Sigmoid colon (tissue), 7 donors: ENCODE measurements around the gene PTPRE. TPM values are rescaled to one million over a fixed set of nuclear protein-coding genes. Genes with fewer than 3 reads are reported as not detected.

Experiments used
- DNase-seq: peaks from one replicate; pipeline ENCODE4 v3.0.0-alpha.2; 2019
- H3K27ac ChIP-seq, 4 donors: fragments of 200-600 bp; sonication (generic); one replicate each; pipeline ENCODE4 v1.5.1; 2016 to 2019; ENCODE audit warnings: mild to moderate bottlenecking in 1 of 4
- H3K27me3 ChIP-seq, 3 donors: fragments of 200-600 bp; sonication (generic); one replicate each; pipeline ENCODE4 v1.5.1; 2019; ENCODE audit warnings: mild to moderate bottlenecking in 1 of 3
- H3K36me3 ChIP-seq, 4 donors: fragments of 200-600 bp; sonication (generic); one replicate each; pipeline ENCODE4 v1.5.1; 2016 to 2019
- H3K4me1 ChIP-seq, 4 donors: fragments of 200-600 bp; sonication (generic); one replicate each; pipeline ENCODE4 v1.5.1; 2017 to 2019
- H3K4me3 ChIP-seq, 4 donors: fragments of 200-600 bp; sonication (generic); one replicate each; pipeline ENCODE4 v1.5.1; 2017 to 2019; ENCODE audit warnings: mild to moderate bottlenecking in 2 of 4, moderate library complexity in 1 of 4
- H3K9me3 ChIP-seq, 4 donors: fragments of 200-600 bp in 3 of 4; sonication (generic) in 3 of 4; one replicate each; pipeline versions ENCODE4 v1.5.1 to v1.6.1; 2013 to 2019
- EP300 ChIP-seq, 4 donors: sonication (generic); formaldehyde crosslinking; IDR thresholded peaks; one replicate each; pipeline ENCODE4 v1.6.1; 2017; ENCODE audit warnings: antibody characterized with exemption in 4 of 4
- POLR2A ChIP-seq, 2 donors: fragments of 450-650 bp; IDR thresholded peaks; one replicate each; pipeline ENCODE4 v1.6.1; 2016; ENCODE audit warnings: antibody characterized with exemption in 2 of 2, mild to moderate bottlenecking in 2 of 2, moderate library complexity in 2 of 2
- POLR2AphosphoS5 ChIP-seq, 4 donors: sonication (generic); formaldehyde crosslinking; IDR thresholded peaks; one replicate each; pipeline ENCODE4 v1.6.1; 2017; ENCODE audit warnings: antibody characterized with exemption in 4 of 4
- WGBS, 2 donors: extraction: QIAGEN DNeasy Blood & Tissue Kit; methylation state at CpG; one replicate each; pipeline ENCODE4 v1.1.7; 2013; 5-methylcytosine and 5-hydroxymethylcytosine counted together
- intact Hi-C: fragments of 100-400 bp; cut with DNase I; formaldehyde crosslinking; loops from one replicate; pipeline ENCODE4 v1.15.1; 2023
- polyA plus RNA-seq, 3 donors: library from polyadenylated mRNA; stranded (reverse); fragments of 200-250 nt; gene quantifications; one replicate each; pipeline ENCODE4 v1.2.3, GENCODE V29; 2013
- total RNA-seq, 4 donors: library from RNA; depleted of rRNA; stranded (reverse); fragments of >200 nt; gene quantifications; one replicate each; pipeline ENCODE4 v1.1.0, GENCODE V29; 2016
- TF ChIP-seq, protein P1 (sequence below), 4 experiments: fragments of 450-650 bp in 3 of 4; fragments of 200-600 bp in 1 of 4; IDR thresholded peaks; one replicate each; pipeline ENCODE4 v1.5.1; 2016 to 2019; ENCODE audit warnings: antibody characterized with exemption in 4 of 4, mild to moderate bottlenecking in 3 of 4, moderate library complexity in 2 of 4
- donor health status: healthy with polysubstance abuse.
- donor health status: Bipolar disorder and iron deficiency.
- donor health status: healthy.

PTPRE gene
- total and polyA plus RNA-seq, 7 donors = 4.2 to 17.9 (median 11.9) TPM

DNA sequence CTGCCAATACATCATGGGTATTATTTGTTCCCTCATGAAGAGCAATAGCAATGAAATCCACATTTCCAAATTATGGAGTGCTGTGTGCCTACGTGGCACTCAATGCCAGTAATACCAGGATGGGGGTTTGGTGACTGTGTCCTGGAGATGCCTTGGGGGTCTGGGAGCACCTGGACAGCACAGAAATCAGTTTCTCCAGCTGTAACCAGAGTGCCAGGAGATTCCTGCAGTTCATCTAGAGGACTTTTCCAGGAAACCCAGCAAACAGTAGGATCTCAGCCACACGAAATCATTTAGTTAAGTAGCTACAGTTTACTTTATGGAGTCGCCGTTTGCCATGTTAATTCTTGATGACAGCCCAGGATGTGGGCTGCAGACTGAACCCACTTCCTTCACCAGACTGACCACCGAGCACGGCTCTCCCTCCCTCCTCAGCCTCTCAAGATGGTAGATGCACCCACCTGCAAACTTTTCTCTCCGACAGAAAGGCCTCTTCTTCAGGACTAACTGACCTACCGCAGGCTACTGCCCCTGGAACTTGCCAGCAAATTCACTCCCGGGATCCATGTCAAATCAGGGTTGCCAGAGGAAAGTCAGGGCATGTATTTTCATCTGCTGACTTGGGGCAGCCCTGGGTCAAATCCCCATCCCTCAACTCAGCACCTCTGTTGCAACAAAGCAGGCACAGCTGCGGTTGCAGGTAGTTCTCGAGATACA, 189.0 kb downstream of the PTPRE start:
- TF ChIP-seq, protein P1, sequence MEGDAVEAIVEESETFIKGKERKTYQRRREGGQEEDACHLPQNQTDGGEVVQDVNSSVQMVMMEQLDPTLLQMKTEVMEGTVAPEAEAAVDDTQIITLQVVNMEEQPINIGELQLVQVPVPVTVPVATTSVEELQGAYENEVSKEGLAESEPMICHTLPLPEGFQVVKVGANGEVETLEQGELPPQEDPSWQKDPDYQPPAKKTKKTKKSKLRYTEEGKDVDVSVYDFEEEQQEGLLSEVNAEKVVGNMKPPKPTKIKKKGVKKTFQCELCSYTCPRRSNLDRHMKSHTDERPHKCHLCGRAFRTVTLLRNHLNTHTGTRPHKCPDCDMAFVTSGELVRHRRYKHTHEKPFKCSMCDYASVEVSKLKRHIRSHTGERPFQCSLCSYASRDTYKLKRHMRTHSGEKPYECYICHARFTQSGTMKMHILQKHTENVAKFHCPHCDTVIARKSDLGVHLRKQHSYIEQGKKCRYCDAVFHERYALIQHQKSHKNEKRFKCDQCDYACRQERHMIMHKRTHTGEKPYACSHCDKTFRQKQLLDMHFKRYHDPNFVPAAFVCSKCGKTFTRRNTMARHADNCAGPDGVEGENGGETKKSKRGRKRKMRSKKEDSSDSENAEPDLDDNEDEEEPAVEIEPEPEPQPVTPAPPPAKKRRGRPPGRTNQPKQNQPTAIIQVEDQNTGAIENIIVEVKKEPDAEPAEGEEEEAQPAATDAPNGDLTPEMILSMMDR (IDR thresholded peaks at IDR 0.05) = no peak
- TF ChIP-seq POLR2AphosphoS5 (IDR thresholded peaks at IDR 0.05) (no peak), EP300 (IDR thresholded peaks at IDR 0.05) (no peak), POLR2A (IDR thresholded peaks at IDR 0.05) (no peak)
- intact Hi-C loops = no loop called here
- Histone ChIP-seq H3K27me3 (no peaks in the 10 kb centered on the region), H3K27ac (no peak overlapping the region), H3K4me3 (no peak overlapping the region), H3K36me3 (no peaks in the 10 kb centered on the region), H3K9me3 (no peaks in the 10 kb centered on the region), H3K4me1 (no peaks in the 10 kb centered on the region)
- DNase-seq = no peak
- WGBS, 2 donors = 70 to 80% methylated on average over 11 of the region's 11 CpGs

DNA sequence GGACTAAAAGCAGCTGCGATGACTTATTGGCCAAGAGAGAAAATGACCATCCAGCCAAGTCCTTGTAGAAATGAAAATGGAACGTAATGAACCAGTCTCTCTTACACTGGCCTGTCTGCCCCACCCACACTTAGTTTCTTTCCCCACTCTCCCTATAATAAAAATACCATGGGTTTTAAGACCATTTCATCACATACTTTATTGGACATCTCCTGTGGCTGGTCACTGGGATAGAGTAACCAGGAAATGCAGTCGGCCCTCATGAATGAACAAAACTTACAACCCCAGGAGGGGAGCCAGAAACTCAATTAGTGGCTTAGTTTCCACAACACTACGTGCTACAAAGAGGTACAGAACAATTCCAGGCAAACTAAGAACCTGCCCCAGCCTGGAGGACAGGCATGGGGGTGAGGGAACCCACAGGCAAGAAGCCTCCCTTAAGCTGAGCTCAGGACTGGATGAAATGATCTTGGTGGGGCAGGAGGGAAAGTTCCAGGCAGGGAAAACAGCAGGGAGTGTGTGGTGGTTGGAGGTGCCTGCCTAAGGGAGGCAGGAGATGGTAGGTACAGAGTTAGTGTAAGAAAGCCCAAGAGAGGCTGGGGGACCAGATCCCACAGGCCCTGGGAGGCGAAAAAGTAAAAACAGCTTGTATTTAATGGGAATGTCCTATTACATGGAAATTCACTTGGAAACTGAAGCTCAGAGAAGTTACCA, 189.7 kb downstream of the PTPRE start:
- Histone ChIP-seq H3K36me3 (no peaks in the 10 kb centered on the region), H3K27me3 (no peaks in the 10 kb centered on the region), H3K9me3 (no peaks in the 10 kb centered on the region), H3K27ac (no peak overlapping the region), H3K4me1 (no peaks in the 10 kb centered on the region), H3K4me3 (no peak overlapping the region)
- WGBS, 2 donors = 78 to 86% methylated on average over 5 of the region's 5 CpGs
- TF ChIP-seq EP300 (IDR thresholded peaks at IDR 0.05) (no peak), POLR2A (IDR thresholded peaks at IDR 0.05) (no peak), POLR2AphosphoS5 (IDR thresholded peaks at IDR 0.05) (no peak)
- TF ChIP-seq, protein P1 (IDR thresholded peaks at IDR 0.05) = no peak
- intact Hi-C loops = no loop called here
- no peak for DNase-seq

DNA sequence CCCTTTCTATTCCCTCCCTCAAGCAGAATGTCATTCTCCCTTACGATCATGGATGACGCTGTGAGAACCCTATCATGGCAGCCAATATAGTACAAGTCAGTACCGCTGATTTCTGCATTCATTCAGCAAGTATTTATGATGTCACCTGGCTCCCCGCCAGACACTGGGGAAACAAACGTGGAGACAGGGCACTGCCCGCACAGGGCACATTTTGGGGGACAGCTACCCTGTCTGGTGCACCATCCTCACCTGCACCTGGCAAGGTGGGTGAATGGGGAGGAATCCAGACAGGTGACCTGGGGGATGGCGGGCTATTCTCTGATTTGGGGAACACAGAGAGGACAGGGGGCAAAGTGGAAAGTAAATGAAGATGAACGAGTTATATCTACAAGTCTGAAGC, 190.9 kb downstream of the PTPRE start:
- H3K36me3 ChIP-seq = no peaks in the 10 kb centered on the region
- H3K27ac ChIP-seq = no peak overlapping the region
- no peak overlapping the region for H3K4me3 ChIP-seq
- DNase-seq = no peak
- intact Hi-C loops = no loop called here
- 85 to 90% methylated on average over 8 of the region's 8 CpGs for WGBS, 2 donors
- peaks cover 0 to 7% (median 2%) of the 10 kb centered on the region in 4 donors for H3K4me1 ChIP-seq
- H3K9me3 ChIP-seq = no peaks in the 10 kb centered on the region
- no peaks in the 10 kb centered on the region for H3K27me3 ChIP-seq
- TF ChIP-seq EP300 (IDR thresholded peaks at IDR 0.05) (no peak), POLR2A (IDR thresholded peaks at IDR 0.05) (no peak), POLR2AphosphoS5 (IDR thresholded peaks at IDR 0.05) (no peak)
- TF ChIP-seq, protein P1 (IDR thresholded peaks at IDR 0.05) = no peak

DNA sequence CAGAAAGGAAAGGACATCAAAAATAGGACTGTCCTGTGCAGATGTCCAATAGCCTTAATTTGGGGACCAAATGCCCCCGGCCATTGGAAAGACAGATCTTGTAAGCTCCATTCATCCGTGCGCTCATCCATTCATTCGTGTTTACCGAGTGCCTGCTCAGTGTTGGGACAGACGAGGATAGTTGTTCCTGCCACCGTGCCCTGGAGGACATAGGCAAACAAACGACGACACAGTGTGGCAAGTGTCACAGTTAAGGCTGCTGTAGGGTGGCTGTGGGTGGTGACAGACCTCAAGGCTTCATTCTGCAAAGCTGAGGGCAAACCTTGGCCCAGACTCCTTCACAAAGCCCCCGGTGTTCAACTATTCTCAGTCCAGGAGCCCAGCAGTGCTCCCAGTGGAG, 191.7 kb downstream of the PTPRE start:
- TF ChIP-seq POLR2A (IDR thresholded peaks at IDR 0.05) (no peak), POLR2AphosphoS5 (IDR thresholded peaks at IDR 0.05) (no peak), EP300 (IDR thresholded peaks at IDR 0.05) (no peak)
- TF ChIP-seq, protein P1 (IDR thresholded peaks at IDR 0.05) = no peak
- intact Hi-C loops = no loop called here
- H3K9me3 ChIP-seq = no peaks in the 10 kb centered on the region
- no peak for DNase-seq
- H3K27me3 ChIP-seq = no peaks in the 10 kb centered on the region
- no peak overlapping the region for H3K27ac ChIP-seq
- H3K4me3 ChIP-seq = no peak overlapping the region
- H3K4me1 ChIP-seq = peaks cover 0 to 8% (median 4%) of the 10 kb centered on the region in 4 donors
- WGBS, 2 donors = 88 to 95% methylated on average over 10 of the region's 10 CpGs
- no peaks in the 10 kb centered on the region for H3K36me3 ChIP-seq
